GM12875 (cell line): Measurements from ENCODE around the gene NPM1.
"Not testable (repeated sequence)": the region's sequence is repeated elsewhere in the genome, so short reads cannot be mapped to it uniquely, and the experiment has no call there.

Experiments
- H3K4me3 ChIP-seq: one replicate; pipeline ENCODE4 v1.5.1; 2011; ENCODE audit warnings: low read depth, low read length, control low read depth
- TF ChIP-seq, protein P1 (sequence below): IDR thresholded peaks from 2 replicates; pipeline ENCODE4 v1.5.1; 2011; ENCODE audit warnings: low read depth, mild to moderate bottlenecking, control low read depth, inconsistent platforms, low read length, moderate library complexity, borderline replicate concordance; ENCODE audit not compliant: insufficient read depth

The NPM1 gene

DNA sequence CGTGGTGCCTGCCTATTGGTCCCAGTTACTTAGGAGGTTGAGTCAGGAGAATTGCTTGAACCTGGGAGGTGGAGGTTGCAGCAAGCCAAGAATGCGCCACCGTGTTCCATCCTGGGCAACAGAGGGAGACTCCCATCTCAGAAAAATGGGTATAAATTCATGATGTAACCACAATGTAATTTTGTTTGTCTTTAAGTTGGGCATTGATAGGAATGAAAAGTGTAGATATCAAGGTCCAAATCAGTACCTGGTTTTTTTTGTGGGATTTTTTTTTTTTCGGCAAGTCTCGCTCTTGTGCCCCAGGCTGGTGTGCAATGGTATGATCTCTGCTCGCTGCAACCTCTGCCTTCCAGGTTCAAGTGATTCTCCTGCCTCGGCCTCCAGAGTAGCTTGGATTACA, 7.4 kb downstream of the NPM1 start:
- TF ChIP-seq, protein P1, sequence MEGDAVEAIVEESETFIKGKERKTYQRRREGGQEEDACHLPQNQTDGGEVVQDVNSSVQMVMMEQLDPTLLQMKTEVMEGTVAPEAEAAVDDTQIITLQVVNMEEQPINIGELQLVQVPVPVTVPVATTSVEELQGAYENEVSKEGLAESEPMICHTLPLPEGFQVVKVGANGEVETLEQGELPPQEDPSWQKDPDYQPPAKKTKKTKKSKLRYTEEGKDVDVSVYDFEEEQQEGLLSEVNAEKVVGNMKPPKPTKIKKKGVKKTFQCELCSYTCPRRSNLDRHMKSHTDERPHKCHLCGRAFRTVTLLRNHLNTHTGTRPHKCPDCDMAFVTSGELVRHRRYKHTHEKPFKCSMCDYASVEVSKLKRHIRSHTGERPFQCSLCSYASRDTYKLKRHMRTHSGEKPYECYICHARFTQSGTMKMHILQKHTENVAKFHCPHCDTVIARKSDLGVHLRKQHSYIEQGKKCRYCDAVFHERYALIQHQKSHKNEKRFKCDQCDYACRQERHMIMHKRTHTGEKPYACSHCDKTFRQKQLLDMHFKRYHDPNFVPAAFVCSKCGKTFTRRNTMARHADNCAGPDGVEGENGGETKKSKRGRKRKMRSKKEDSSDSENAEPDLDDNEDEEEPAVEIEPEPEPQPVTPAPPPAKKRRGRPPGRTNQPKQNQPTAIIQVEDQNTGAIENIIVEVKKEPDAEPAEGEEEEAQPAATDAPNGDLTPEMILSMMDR, result no peak
- no peak overlapping the region for H3K4me3 ChIP-seq

DNA sequence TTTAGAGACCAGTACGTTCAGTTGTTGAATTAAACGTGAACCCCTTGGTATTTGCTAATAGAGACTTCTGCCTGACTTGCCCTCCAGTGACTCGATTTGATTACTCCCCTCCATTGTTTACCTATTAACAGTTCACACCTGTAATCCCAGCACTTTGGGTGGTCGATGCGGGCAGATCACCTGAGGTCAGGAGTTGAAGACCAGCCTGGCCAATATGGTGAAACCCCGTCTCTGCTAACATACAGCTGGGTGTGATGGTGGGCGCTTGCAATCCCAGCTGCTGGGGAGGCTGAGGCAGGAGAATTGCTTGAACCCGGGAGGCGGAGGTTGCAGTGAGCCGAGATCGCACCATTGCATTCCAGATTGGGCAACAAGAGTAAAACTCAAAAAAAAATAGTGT, 8.9 kb downstream of the NPM1 start:
- not testable (repeated sequence) for H3K4me3 ChIP-seq

DNA sequence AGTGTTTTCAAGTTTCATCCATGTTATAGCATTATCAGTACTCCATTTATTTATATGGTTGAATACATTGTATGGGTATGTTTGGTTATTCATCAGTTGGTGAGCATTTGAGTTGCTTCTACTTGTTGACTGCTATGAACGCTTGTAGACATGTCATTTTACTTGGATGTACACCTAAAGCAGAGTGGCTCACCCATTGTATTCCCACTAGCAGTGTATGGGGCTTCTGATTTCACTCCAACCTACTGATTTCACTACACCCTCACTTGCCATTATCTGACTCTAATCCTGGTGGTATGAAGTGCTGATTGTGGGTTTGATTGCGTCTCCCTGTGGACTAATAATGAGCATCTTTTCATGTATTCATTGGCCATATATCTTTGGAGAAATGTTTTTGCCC, 9.5 kb downstream of the NPM1 start:
- no peak overlapping the region for H3K4me3 ChIP-seq
- TF ChIP-seq, protein P1, result no peak

DNA sequence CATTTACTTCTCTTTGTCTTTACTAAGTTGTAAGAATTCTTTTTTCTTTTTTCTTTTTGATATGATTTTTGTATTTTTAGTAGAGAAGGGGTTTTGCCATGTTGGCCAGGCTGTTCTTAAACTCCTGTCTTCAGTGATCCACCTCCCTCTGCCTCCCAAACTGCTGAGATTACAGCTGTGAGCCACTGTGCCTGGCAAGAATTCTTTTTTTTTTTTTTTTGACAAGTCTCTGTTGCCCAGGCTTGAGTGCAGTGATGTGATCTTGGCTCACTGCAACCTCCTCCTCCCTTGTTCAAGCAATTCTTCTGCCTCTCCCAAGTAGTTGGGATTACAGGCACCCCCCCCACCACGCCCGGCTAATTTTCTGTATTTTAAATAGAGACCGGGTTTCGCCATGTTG, 9.9 kb downstream of the NPM1 start:
- H3K4me3 ChIP-seq, result no peak overlapping the region
- TF ChIP-seq, protein P1, result no peak

DNA sequence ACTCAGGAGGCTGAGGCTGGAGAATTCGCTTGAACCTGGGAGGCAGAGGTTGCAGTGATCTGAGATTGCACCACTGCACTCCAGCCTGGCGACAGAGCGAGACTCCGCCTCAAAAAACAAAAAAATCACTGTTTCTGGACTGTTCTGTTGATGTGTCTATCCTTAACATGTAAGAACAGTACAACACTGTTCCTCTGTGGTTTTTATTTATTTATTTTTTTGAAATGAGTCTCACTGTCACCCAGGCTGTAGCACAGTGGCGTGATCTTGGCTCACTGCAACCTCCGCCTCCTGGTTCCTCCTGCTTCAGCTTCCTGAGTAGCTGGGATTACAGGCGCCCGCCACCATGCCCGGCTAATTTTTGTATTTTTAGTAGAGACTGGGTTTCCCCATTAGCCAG, 11.0 kb downstream of the NPM1 start:
- H3K4me3 ChIP-seq, result not testable (repeated sequence)

DNA sequence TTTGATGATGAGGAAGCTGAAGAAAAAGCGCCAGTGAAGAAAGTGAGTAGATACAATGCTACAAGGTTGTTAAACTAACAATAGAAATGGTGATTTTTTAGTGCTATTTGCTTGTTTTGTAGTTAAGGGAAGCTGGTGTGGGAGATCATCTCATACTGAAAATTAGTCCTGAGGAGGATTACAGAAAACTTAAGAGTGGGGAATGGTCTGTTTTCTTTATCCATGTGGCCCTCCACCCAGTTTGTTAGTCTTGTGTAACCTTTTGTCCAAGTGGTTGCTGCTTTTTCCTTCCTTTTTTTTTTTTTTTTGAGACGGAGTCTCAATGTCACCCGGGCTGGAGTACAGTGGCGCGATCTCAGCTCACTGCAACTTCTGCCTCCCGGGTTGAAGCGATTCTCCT, 12.5 kb downstream of the NPM1 start:
- H3K4me3 ChIP-seq, result no peak overlapping the region
- TF ChIP-seq, protein P1, result no peak

DNA sequence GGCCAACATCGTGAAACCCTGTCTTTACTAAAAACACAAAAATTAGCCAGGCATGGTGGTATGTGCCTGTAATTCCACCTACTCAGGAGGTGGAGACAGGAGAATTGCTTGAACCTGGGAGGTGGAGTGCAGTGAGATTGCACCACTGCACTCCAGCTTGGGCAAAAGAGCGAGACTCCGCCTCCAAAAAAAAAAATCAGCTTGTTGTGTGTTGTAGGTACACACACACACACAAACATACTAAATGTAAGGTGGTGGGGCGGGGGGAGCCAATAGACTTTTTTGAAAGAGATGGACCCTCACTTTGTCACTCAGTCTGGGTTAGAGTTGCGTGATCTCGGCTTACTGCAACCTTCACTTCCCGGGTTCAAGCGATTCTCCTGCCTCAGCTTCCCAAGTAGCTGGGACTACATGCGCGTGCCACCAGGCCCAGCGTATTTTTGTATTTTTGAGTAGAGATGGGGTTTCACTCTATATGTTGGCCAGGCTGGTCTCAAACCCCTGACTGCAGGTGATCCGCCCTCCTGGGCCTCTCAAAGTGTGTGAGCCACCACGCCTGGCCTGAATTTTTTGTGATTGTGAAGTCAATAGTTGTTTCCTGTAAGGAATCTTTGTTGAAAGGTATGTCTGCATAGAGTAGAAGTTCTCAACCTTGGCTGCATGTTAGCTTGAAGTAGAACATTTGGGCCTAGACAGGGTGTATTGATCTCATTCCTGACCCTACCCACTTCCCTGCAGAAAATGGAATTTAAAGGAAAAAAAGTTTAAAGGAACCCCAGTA, 13.7 kb downstream of the NPM1 start:
- no peak overlapping the region for H3K4me3 ChIP-seq
- TF ChIP-seq, protein P1, result no peak

DNA sequence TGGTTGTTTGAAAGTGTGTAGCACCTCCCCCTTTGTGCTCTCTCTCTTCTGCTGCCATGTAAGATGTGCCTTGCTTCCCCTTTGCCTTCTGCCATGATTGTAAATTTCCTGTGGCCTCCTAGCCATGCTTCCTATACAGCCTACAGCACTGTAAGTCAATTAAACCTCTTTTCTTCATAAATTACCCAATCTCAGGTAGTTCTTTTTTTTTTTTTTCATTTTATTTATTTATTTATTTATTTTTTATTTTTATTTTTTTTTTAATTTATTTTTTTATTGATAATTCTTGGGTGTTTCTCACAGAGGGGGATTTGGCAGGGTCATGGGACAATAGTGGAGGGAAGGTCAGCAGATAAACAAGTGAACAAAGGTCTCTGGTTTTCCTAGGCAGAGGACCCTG, 15.1 kb downstream of the NPM1 start:
- H3K4me3 ChIP-seq, result not testable (repeated sequence)

DNA sequence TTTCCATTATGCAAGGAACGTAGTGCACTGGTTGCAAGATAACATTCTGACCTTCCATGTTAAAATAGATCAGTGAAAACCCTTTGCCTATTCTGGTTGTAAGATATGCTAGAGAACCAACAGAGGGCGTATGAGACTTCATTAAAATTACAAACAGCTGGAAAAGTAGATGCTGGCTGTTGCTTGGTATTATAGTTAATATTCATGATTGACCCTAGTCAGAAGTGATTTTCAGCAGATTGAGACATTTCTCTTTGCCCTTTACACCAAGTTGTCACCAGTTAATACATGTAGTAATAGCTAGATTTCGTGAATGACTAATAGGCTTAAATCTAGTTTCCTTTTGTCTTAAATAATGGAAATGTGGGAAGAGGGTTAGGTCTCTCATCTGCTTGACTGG, 18.0 kb downstream of the NPM1 start:
- TF ChIP-seq, protein P1, result peak; percentile 31; the same call in 1 of the 2 replicates
- no peak overlapping the region for H3K4me3 ChIP-seq
